HAP-1 (cell line): ENCODE results near the gene IARS2.
"Not testable (repeated sequence)": the region's sequence is repeated elsewhere in the genome, so short reads cannot be mapped to it uniquely, and the experiment has no call there.

ENCODE experiments used
- DNase-seq, 2 experiments: peaks; one replicate each; pipeline ENCODE4 v3.0.0-alpha.2; 2016 to 2020; ENCODE audit warnings: low spot score in 2 of 2
- H3K27me3 ChIP-seq: fragments of 250-450 bp; sonication (Bioruptor Pico); 2 replicates; pipeline ENCODE4 v1.5.1; 2020; ENCODE audit warnings: low read depth, mild to moderate bottlenecking, moderate library complexity
- H3K36me3 ChIP-seq: fragments of 250-450 bp; sonication (Bioruptor Pico); replicated peaks from 2 replicates; pipeline ENCODE4 v1.5.1; 2020; ENCODE audit warnings: mild to moderate bottlenecking
- H3K4me1 ChIP-seq: fragments of 250-450 bp; sonication (Bioruptor Pico); 2 replicates; pipeline ENCODE4 v1.5.1; 2020; ENCODE audit warnings: mild to moderate bottlenecking
- H3K4me3 ChIP-seq: fragments of 250-450 bp; sonication (Bioruptor Pico); 2 replicates; pipeline ENCODE4 v1.5.1; 2020; ENCODE audit warnings: mild to moderate bottlenecking, moderate library complexity
- H3K9me3 ChIP-seq: fragments of 250-450 bp; sonication (Bioruptor Pico); 2 replicates; pipeline ENCODE4 v1.5.1; 2020; ENCODE audit warnings: mild to moderate bottlenecking, moderate library complexity
- in situ Hi-C: fragments of 300-500 bp; cut with MboI; formaldehyde crosslinking; loops from 3 replicates; pipeline ENCODE4 v1.14.3; 2020; ENCODE audit warnings: low sequenced_read_pairs, inconsistent platforms, mixed read lengths

The IARS2 gene

GRCh38 chr1:220164116-220164515 is 70.2 kb downstream of the IARS2 start:
- Histone ChIP-seq H3K4me1 (no peaks in the 10 kb centered on the region), H3K9me3 (no peaks in the 10 kb centered on the region), H3K27me3 (no peaks in the 10 kb centered on the region), H3K36me3 (peaks cover 22% of the 10 kb centered on the region), H3K4me3 (no peak overlapping the region)
- DNase-seq = no peak
- in situ Hi-C loops = no loop called here

- DNase-seq = no peak
- H3K4me1 ChIP-seq = no peaks in the 10 kb centered on the region
- in situ Hi-C loops = no loop called here
- H3K27me3 ChIP-seq = no peaks in the 10 kb centered on the region
- no peak overlapping the region for H3K4me3 ChIP-seq
- H3K36me3 ChIP-seq = peaks cover 24% of the 10 kb centered on the region
- H3K9me3 ChIP-seq = no peaks in the 10 kb centered on the region
Measured at GRCh38 chr1:220164517-220164916, 70.6 kb downstream of the IARS2 start.

- no peak overlapping the region for H3K4me3 ChIP-seq
- H3K27me3 ChIP-seq = no peaks in the 10 kb centered on the region
- H3K4me1 ChIP-seq = no peaks in the 10 kb centered on the region
- no peak for DNase-seq
- peaks cover 30% of the 10 kb centered on the region for H3K36me3 ChIP-seq
- in situ Hi-C loops = no loop called here
- H3K9me3 ChIP-seq = no peaks in the 10 kb centered on the region
Measured at GRCh38 chr1:220166853-220167252, 72.9 kb downstream of the IARS2 start.

GRCh38 chr1:220169887-220170286 is 76.0 kb downstream of the IARS2 start:
- DNase-seq, H3K9me3 ChIP-seq, H3K4me3 ChIP-seq, H3K4me1 ChIP-seq, in situ Hi-C loops, H3K27me3 ChIP-seq: not testable (repeated sequence)
- peaks cover 30% of the 10 kb centered on the region for H3K36me3 ChIP-seq

GRCh38 chr1:220170836-220171526 is 77.0 kb downstream of the IARS2 start:
- H3K4me1 ChIP-seq = no peaks in the 10 kb centered on the region
- DNase-seq = no peak
- no peaks in the 10 kb centered on the region for H3K27me3 ChIP-seq
- peaks cover 28% of the 10 kb centered on the region for H3K36me3 ChIP-seq
- H3K4me3 ChIP-seq = no peak overlapping the region
- no peaks in the 10 kb centered on the region for H3K9me3 ChIP-seq
- in situ Hi-C loops = no loop called here

GRCh38 chr1:220176540-220176939 is 82.6 kb downstream of the IARS2 start:
- Histone ChIP-seq H3K4me1 (no peaks in the 10 kb centered on the region), H3K4me3 (no peak overlapping the region), H3K9me3 (no peaks in the 10 kb centered on the region), H3K36me3 (no peaks in the 10 kb centered on the region; the same call in none of the 2 replicates), H3K27me3 (no peaks in the 10 kb centered on the region)
- DNase-seq = no peak
- in situ Hi-C loops = loop anchor here (25.0 kb wide), 1 partner anchor 586 kb away; no protein-coding TSS in a partner anchor

GRCh38 chr1:220182111-220182510 is 88.2 kb downstream of the IARS2 start:
- in situ Hi-C loops = loop anchor here (25.0 kb wide), 1 partner anchor 580 kb away; no protein-coding TSS in a partner anchor
- Histone ChIP-seq H3K4me3 (no peak overlapping the region), H3K9me3 (no peaks in the 10 kb centered on the region), H3K27me3 (no peaks in the 10 kb centered on the region), H3K36me3 (peaks cover 5% of the 10 kb centered on the region), H3K4me1 (peaks cover 3% of the 10 kb centered on the region; the same call in 1 of the 2 replicates)
- no peak for DNase-seq

GRCh38 chr1:220182656-220183055 is 88.7 kb downstream of the IARS2 start:
- peaks cover 3% of the 10 kb centered on the region; the same call in 1 of the 2 replicates for H3K4me1 ChIP-seq
- H3K9me3 ChIP-seq = no peaks in the 10 kb centered on the region
- no peak for DNase-seq
- in situ Hi-C loops = loop anchor here (25.0 kb wide), 1 partner anchor 580 kb away; no protein-coding TSS in a partner anchor
- H3K27me3 ChIP-seq = no peaks in the 10 kb centered on the region
- H3K36me3 ChIP-seq = peaks cover 5% of the 10 kb centered on the region
- no peak overlapping the region for H3K4me3 ChIP-seq

GRCh38 chr1:220184506-220184905 is 90.6 kb downstream of the IARS2 start:
- no peaks in the 10 kb centered on the region for H3K27me3 ChIP-seq

GRCh38 chr1:220186752-220187151 is 92.8 kb downstream of the IARS2 start:
- Histone ChIP-seq H3K4me3 (no peak overlapping the region), H3K27me3 (no peaks in the 10 kb centered on the region), H3K9me3 (no peaks in the 10 kb centered on the region), H3K36me3 (peaks cover 14% of the 10 kb centered on the region), H3K4me1 (peaks cover 3% of the 10 kb centered on the region; the same call in 1 of the 2 replicates)
- no peak for DNase-seq
- in situ Hi-C loops = loop anchor here (25.0 kb wide), 1 partner anchor 576 kb away; no protein-coding TSS in a partner anchor

More at GRCh38 chr1:220184506-220184905, 90.6 kb downstream of the IARS2 start:
- Histone ChIP-seq H3K9me3 (no peaks in the 10 kb centered on the region), H3K36me3 (peaks cover 11% of the 10 kb centered on the region), H3K4me1 (peaks cover 3% of the 10 kb centered on the region; the same call in 1 of the 2 replicates), H3K4me3 (no peak overlapping the region)
- in situ Hi-C loops = loop anchor here (25.0 kb wide), 1 partner anchor 578 kb away; no protein-coding TSS in a partner anchor
- DNase-seq = no peak

GRCh38 chr1:220188538-220188937 is 94.6 kb downstream of the IARS2 start:
- Histone ChIP-seq H3K27me3 (no peaks in the 10 kb centered on the region), H3K4me3 (no peak overlapping the region), H3K36me3 (peaks cover 27% of the 10 kb centered on the region), H3K4me1 (peaks cover 3% of the 10 kb centered on the region; the same call in 1 of the 2 replicates), H3K9me3 (no peaks in the 10 kb centered on the region)
- DNase-seq = no peak
- in situ Hi-C loops = loop anchor here (25.0 kb wide), 1 partner anchor 574 kb away; no protein-coding TSS in a partner anchor

GRCh38 chr1:220189750-220190347 is 95.9 kb downstream of the IARS2 start:
- peak in 1 of 2 experiments; percentile 36 for DNase-seq
- Histone ChIP-seq H3K4me3 (no peak overlapping the region), H3K36me3 (peaks cover 31% of the 10 kb centered on the region), H3K9me3 (no peaks in the 10 kb centered on the region), H3K27me3 (no peaks in the 10 kb centered on the region), H3K4me1 (peaks cover 2% of the 10 kb centered on the region; the same call in 1 of the 2 replicates)
- in situ Hi-C loops = loop anchor here (25.0 kb wide), 1 partner anchor 572 kb away; no protein-coding TSS in a partner anchor

GRCh38 chr1:220195701-220196100 is 101.8 kb downstream of the IARS2 start:
- no peaks in the 10 kb centered on the region for H3K27me3 ChIP-seq
- H3K4me3 ChIP-seq = no peak overlapping the region
- no peaks in the 10 kb centered on the region for H3K9me3 ChIP-seq
- in situ Hi-C loops = loop anchor here (25.0 kb wide), 1 partner anchor 567 kb away; no protein-coding TSS in a partner anchor
- H3K4me1 ChIP-seq = no peaks in the 10 kb centered on the region
- no peak for DNase-seq
- peaks cover 34% of the 10 kb centered on the region for H3K36me3 ChIP-seq
